ENCODE results near the gene CYP3A4.

Gene CYP3A4

GRCh38 chr7:99720800-99721595 is 63.0 kb downstream of the CYP3A4 start:
- no peak for DNase-seq (ENCODE audit: low read depth)

GRCh38 chr7:99719996-99720769 is 63.8 kb downstream of the CYP3A4 start:
- DNase-seq (ENCODE audit: low read depth) = no peak

- DNase-seq (ENCODE audit: low read depth) = no peak
Measured at GRCh38 chr7:99713995-99714570, 69.9 kb downstream of the CYP3A4 start.

- no peak for DNase-seq (ENCODE audit: low read depth)
Measured at GRCh38 chr7:99709838-99710578, 74.0 kb downstream of the CYP3A4 start.

- DNase-seq (ENCODE audit: low read depth) = no peak
Measured at GRCh38 chr7:99709260-99709659, 74.7 kb downstream of the CYP3A4 start.

GRCh38 chr7:99707096-99707495 is 76.9 kb downstream of the CYP3A4 start:
- no peak for DNase-seq (ENCODE audit: low read depth)
